GM21447 (cell line): ENCODE measurements around the gene ASXL2.

Source experiments
- ATAC-seq: cut with Tn5 transposase; IDR thresholded peaks from one replicate; pipeline ENCODE4 v1.9.1; 2021; ENCODE audit not compliant: unreplicated experiment

ASXL2 gene

GRCh38 chr2:25808006-25808383 lies 70.3 kb downstream of the ASXL2 start:
- ATAC-seq = no peak

GRCh38 chr2:25806941-25807340 lies 71.3 kb downstream of the ASXL2 start:
- no peak for ATAC-seq

DNA sequence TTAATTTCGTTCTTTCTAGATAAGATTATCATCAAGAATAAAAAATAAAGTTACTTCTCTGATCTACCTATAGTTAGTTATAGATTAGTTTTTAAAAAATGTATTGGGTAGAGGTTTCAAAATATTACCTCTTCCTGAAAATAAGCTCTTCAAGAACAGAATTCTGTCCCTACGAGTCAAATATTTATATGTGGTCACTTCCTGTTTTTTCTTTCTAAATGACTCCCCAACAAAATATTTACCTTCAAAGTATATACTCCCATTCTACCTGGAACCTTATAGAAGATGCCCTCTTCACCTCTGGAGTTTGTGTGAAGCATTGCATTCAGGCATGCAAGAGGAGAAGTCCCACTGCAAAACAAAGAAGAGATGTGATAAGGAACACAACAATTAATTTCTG lies 72.3 kb downstream of the ASXL2 start:
- no peak for ATAC-seq

- ATAC-seq = no peak
Measured at GRCh38 chr2:25804338-25804737, 73.9 kb downstream of the ASXL2 start.

GRCh38 chr2:25799301-25799700 lies 79.0 kb downstream of the ASXL2 start:
- ATAC-seq = no peak

DNA sequence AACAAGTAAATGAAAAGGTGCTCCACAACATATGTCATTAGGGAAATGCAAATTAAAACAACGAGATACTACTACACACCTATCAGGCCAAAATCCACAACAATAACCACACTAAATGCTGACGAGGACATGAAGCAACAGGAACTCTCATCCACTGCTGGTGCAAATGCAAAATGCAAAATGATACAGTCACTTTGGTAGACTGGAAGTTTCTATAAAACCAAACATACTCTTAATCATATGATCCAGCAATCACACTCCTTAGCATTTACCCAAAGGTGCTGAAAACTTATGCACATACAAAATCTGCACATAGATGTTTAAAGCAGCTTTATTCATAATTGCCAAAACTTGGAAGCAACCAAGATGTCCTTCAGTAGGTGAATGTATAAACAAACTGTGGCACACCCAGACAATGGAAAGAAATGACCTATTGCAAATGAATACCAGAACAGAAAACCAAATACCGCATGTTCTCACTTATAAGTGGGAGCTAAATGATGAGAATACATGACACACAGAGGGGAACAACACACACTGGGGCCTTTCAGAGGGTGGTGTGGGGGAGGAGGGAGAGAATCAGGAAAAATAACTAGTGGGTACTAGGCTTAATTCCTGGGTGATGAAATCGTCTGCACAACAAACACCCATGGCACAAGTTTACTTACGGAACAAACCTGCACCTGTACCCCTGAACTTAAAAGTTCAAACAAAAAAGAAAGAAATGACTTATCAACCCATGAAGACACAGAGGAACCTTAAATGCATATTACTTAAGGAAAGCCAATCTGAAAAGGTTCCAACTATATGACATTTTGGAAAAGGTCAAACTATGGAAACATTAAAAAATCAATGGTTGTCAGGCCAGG lies 80.4 kb downstream of the ASXL2 start:
- no peak for ATAC-seq

DNA sequence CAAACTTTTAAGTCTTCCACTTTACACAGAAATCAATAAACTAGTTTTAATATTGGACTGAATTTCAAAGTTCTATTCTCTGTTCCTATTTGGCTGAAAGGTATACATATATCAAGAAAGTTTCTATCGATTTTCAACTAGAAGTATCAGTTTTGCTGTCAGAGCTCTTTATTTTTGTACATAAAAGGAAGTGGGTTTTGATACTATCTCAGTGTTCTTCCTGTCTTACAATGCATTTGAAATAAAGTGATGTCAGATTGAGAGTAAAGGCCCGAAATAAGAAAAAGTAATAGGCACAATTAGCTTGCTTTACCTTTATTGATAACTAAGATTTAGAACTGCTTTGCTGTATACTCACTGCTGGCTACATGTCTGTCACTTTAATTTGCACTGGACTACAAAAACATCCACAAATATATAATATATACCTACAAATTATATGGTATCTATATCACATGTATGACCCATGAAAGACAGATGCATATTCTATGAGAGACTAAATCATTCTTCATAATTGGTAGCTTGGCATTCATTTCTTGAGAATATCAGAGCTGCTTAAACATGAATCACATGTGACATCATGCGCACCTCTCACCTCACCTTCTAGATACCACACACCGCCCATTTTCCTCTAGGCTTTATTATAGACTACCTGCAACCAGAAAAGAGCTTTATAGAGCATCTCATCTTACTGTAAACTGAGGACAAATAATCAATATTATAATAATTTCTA lies 83.6 kb downstream of the ASXL2 start:
- peak; percentile 67 for ATAC-seq

DNA sequence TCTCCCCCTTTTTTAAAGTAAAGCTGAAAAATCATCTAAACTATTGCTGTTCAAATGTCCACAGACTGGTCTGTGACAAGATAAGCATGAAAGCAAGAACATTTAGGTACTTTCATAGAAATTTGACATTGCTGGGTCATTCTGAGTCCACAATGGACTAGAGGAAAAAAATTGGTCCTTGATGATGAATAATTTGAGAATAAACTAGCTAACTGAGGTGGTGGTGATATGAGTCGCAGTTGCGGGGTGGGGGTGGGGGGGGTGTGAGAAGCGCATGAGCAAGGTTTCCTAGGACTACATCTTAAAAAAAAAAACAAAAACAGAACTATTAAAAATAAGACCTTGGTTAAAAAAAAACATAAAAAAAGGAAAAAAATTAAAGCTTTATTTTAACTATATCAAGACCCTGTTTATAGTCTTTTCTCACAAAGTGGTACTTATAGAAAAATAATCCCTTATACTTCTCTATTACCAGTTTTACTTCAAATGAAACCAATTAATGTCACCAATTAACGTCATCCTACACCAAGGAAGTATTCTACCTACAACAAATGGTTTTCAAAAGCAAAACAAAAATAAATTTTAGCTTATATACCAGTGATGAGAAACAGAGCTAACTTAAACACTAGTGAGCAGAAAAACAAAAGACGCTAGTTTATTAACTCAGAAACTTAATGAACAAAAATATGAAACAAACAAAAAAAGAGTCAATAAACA lies 88.1 kb downstream of the ASXL2 start:
- no peak for ATAC-seq

DNA sequence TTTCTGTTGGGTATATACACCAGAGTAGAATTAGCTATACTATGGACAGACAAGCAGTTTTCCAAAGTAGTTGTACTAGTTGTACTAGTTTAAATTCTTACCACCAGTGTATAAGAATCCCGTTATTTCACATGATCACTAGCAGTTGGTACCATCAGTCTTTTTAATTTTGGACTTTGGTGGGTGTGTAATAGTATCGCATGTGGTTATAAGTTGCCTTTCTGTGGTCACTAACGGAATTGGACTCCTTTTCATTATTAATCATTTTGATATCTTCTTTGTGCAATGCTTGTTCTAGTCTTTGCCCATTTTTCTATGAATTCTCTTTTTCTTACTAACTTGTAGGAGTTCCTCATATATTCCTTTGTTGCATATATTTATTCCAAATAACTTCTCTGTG lies 89.8 kb downstream of the ASXL2 start:
- ATAC-seq = no peak

DNA sequence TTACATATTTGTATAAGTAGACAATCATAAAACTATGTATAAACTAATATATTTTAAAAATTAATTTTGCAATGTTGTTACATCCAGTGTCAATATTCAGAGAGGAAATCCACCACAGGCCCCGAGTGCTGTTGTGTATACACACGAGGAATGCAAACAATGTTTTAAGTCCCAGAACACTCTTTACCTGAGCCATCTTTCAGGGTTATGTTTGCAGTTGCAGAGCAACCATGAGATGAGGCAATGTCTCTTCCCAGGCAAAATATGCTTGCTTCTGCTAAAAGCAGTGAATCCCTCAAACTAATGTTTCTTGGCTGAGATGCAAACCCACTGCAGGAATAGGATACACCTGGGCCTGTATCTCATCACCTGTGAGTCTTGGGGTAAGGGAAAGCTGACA lies 91.3 kb downstream of the ASXL2 start:
- ATAC-seq = no peak

DNA sequence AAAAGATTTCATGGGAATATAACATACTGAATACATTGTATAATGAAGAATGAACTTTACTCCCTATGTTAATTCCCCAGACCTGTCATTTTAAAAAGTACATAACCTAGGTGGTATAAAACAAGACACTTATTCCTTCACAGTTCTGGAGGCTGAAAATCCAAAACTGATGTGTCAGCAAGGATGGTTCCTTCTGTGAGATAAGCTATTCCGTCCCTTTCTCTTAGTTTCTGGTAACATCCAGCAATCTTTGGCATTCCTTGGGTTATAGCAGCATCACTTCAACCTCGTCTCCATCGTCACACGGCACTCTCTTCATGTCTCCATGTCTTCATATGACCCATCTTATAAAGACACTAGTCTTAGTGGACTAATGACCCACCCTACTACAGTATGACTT lies 93.9 kb downstream of the ASXL2 start:
- ATAC-seq = no peak

DNA sequence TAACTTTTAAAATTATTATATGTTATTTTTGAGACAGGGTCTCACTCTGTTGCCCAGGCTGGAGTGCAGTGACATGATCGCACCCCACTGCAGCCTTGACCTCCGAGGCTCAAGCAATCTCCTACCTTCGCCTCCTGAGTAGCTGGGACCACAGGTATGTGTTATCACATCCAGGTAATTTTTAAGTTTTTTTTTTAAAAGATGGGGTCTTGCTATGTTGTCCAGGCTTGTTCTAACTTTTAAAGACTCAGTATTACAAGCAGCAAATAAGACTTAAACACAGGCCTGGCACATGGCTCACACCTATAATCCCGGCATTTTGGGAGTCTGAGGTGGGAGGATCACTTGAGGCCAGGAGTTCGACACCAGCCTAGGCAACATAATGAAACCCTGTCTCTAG lies 101.2 kb downstream of the ASXL2 start:
- no peak for ATAC-seq

- ATAC-seq = no peak
Measured at GRCh38 chr2:25772078-25772477, 106.2 kb downstream of the ASXL2 start.

DNA sequence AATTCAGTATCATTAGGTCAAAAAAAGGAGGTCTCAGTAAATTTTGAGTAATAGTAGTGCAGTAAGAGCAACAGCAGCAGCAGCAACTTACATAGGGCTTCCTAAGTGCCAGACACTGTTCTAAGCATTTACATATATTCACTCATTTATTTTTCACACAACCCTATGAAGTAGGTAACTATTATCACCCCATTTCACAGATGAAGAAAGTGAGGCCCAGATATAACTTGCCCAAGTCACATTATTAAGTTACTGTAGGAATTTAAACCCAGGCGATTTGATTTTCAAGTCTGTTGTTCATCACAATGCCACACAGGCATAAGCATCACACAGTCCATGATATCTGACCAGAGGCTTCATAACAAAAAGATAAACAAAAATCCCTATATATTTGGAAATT lies 114.7 kb downstream of the ASXL2 start:
- no peak for ATAC-seq

DNA sequence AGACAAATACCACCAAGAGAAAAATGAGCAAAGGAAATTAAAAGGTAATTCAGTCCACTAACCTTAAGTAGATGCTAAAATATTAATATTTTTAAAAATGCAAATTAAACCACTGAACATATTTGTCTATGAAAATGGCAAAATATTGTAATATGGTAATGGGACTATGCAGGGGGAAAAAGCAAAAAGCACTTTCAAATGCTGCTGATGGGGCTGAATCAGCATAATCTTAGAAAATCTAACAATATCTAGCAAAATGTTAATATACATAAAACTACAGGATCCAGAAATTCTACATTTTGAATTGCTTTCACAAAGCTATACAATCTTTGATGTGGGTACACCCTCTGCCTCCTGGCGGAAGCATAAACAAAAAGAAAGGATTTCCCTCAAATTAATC lies 118.0 kb downstream of the ASXL2 start:
- no peak for ATAC-seq

GRCh38 chr2:25758348-25758747 lies 119.9 kb downstream of the ASXL2 start:
- no peak for ATAC-seq

GRCh38 chr2:25757906-25758305 lies 120.4 kb downstream of the ASXL2 start:
- no peak for ATAC-seq

DNA sequence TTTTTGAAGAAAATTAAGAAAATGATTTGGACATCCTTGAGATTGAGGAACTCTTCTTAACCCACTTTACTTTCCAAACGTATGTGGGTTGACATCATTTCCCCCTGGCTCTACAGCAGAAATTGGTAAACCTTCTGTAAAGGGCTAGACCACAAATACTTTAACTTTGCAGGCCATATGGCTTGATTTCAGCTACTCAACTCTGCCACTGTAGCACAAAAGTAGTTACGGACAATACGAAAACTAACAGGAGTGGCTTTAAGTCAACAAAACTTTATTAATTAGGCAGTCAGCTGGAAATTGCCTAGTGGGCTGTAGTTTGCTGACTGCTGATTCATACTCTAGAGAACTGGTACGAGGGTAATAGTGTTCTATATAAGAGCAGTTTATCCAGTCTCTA lies 121.8 kb downstream of the ASXL2 start:
- ATAC-seq = no peak

GRCh38 chr2:25749676-25750075 lies 128.6 kb downstream of the ASXL2 start:
- ATAC-seq = no peak

GRCh38 chr2:25744055-25744454 lies 134.2 kb downstream of the ASXL2 start:
- ATAC-seq = no peak

- ATAC-seq = peak; percentile 78
Measured at GRCh38 chr2:25743132-25743830, 135.0 kb downstream of the ASXL2 start.
